ENCODE data around the gene VWA3A.

The VWA3A gene

DNA sequence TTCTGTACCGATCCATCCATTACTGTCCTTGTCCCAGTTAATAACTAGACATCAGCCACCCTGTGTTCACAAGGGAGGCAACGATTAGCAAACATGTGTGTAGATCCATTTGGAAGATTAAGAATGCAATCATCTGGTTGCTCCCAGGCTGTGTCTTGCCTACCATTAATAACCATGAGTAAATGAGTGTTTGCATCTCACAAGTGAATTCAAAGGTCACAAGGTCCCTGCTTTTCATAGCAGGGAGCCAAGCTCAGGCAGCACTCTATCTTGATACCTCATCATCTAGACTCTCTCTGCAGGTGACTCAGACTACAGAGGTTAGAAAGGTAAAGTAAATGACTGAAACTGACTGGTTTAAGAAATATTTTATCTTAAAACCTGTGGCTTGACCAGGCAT is 25.3 kb downstream of the VWA3A start:
- no peaks in the 10 kb centered on the region for H3K27me3 ChIP-seq
- H3K9me3 ChIP-seq, result no peaks in the 10 kb centered on the region
- H3K36me3 ChIP-seq, result no peaks in the 10 kb centered on the region
- no peak overlapping the region for H3K4me3 ChIP-seq (ENCODE audit: low read depth, low read length)
- no peak for DNase-seq
- TF ChIP-seq, protein P1, sequence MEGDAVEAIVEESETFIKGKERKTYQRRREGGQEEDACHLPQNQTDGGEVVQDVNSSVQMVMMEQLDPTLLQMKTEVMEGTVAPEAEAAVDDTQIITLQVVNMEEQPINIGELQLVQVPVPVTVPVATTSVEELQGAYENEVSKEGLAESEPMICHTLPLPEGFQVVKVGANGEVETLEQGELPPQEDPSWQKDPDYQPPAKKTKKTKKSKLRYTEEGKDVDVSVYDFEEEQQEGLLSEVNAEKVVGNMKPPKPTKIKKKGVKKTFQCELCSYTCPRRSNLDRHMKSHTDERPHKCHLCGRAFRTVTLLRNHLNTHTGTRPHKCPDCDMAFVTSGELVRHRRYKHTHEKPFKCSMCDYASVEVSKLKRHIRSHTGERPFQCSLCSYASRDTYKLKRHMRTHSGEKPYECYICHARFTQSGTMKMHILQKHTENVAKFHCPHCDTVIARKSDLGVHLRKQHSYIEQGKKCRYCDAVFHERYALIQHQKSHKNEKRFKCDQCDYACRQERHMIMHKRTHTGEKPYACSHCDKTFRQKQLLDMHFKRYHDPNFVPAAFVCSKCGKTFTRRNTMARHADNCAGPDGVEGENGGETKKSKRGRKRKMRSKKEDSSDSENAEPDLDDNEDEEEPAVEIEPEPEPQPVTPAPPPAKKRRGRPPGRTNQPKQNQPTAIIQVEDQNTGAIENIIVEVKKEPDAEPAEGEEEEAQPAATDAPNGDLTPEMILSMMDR (IDR thresholded peaks at IDR 0.05; ENCODE audit: low read depth, low read length), result no peak
- H3K4me1 ChIP-seq, result no peaks in the 10 kb centered on the region

GRCh38 chr16:22120440-22120839 is 28.1 kb downstream of the VWA3A start:
- Histone ChIP-seq H3K4me1 (no peaks in the 10 kb centered on the region), H3K27me3 (no peaks in the 10 kb centered on the region), H3K9me3 (no peaks in the 10 kb centered on the region), H3K4me3 (ENCODE audit: low read depth, low read length) (no peak overlapping the region), H3K36me3 (no peaks in the 10 kb centered on the region)
- TF ChIP-seq, protein P1 (IDR thresholded peaks at IDR 0.05; ENCODE audit: low read depth, low read length), result no peak
- no peak for DNase-seq

GRCh38 chr16:22122239-22122638 is 29.9 kb downstream of the VWA3A start:
- Histone ChIP-seq H3K4me3 (ENCODE audit: low read depth, low read length) (no peak overlapping the region), H3K9me3 (no peaks in the 10 kb centered on the region)
- TF ChIP-seq, protein P1 (IDR thresholded peaks at IDR 0.05; ENCODE audit: low read depth, low read length), result no peak

DNA sequence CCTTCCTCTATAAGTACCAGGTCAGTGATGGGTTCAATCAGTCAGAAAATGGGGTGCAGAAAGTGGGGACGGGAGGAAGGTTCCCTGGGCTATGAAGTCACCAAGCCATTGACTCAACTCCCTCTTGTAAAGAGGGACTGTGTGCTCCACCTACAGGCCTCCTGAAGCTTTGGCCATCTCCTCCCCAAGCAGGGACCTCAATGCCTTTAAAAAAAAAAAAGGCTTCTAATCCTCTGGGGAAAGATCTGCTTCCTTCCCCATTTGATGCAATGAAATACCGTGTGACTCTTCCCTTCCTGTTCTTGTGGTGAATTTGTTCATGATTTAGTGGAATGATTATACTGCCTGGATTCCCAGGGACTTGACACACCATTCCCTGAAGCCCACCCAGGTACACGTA is 30.8 kb downstream of the VWA3A start:
- DNase-seq, result no peak
- TF ChIP-seq, protein P1 (IDR thresholded peaks at IDR 0.05; ENCODE audit: low read depth, low read length), result no peak
- Histone ChIP-seq H3K4me1 (no peaks in the 10 kb centered on the region), H3K9me3 (no peaks in the 10 kb centered on the region; the same call in 1 of the 2 replicates), H3K36me3 (no peaks in the 10 kb centered on the region), H3K4me3 (ENCODE audit: low read depth, low read length) (no peak overlapping the region), H3K27me3 (no peaks in the 10 kb centered on the region)

More at GRCh38 chr16:22122239-22122638, 29.9 kb downstream of the VWA3A start:
- H3K27me3 ChIP-seq, result no peaks in the 10 kb centered on the region
- no peak for DNase-seq
- H3K36me3 ChIP-seq, result no peaks in the 10 kb centered on the region
- H3K4me1 ChIP-seq, result no peaks in the 10 kb centered on the region

DNA sequence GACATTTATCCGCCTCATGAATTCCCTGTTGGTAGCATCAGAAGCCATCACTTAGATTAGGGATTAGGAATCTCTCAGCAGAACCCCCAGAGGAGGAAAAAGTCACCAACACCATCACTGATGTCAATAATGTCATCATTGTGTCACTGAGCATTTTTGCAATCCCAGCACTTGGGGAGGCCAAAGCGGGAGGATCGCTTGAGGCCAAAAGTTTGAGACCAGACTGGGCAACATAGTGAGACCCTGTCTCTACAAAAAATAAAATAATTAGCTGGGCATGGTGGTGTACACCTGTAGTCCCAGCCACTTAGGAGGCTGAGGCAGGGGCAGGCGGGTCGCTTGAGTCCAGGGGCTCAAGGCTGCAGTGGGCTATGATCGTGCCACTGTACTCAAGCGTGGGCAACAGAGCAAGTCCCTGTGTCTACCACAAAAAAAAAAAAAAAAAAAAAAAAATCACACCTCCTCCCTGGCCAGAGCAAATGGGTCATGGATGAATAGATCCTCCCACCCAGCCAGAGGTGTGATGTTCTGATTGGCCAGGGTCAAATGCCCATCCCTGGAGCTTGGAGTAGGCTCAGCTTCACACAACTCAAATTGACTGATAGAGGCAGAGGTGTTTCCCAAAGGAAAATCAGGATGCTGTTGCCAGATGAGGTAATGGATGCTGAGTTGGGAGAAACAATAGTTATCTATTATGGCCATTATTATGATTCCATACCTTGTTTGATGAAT is 31.6 kb downstream of the VWA3A start:
- no peak for DNase-seq
- Histone ChIP-seq H3K4me3 (ENCODE audit: low read depth, low read length) (no peak overlapping the region), H3K4me1 (no peaks in the 10 kb centered on the region), H3K27me3 (no peaks in the 10 kb centered on the region), H3K9me3 (no peaks in the 10 kb centered on the region; the same call in 1 of the 2 replicates), H3K36me3 (no peaks in the 10 kb centered on the region)
- TF ChIP-seq, protein P1 (IDR thresholded peaks at IDR 0.05; ENCODE audit: low read depth, low read length), result no peak

DNA sequence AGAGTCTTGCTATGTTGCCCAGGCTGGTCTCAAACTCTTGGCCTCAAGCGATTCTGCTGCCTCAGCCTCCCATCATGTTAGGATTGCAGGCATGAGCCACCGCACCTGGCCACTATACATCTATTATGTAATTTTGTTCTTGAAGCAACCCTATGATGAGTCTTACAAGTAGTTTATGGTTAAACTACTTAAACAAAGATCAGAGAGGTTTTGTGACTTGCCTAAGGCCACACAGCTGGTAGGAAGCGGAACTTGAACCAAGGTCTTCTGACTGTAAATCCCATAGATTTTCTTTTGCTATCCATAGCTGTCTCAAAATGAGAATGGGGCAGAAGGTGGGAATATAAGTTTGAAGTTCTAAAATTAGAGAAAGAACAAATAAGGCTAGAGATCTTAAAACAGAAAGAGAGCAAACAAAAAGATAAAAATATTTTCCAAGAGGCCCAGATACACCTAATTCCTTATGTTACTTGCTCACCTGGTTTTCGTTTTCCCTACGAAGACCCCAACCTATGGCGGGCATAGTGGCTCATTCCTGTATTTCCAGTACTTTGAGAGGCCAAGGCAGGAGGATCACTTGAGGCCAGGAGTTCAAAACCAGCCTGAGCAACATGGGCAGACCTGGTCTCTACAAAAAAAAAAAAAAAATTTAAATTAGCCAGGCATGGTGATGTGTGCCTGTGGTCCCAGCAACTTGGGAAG is 32.4 kb downstream of the VWA3A start:
- Histone ChIP-seq H3K27me3 (no peaks in the 10 kb centered on the region), H3K4me1 (no peaks in the 10 kb centered on the region), H3K9me3 (no peaks in the 10 kb centered on the region; the same call in 1 of the 2 replicates), H3K36me3 (no peaks in the 10 kb centered on the region), H3K4me3 (ENCODE audit: low read depth, low read length) (no peak overlapping the region)
- DNase-seq, result no peak
- TF ChIP-seq, protein P1 (IDR thresholded peaks at IDR 0.05; ENCODE audit: low read depth, low read length), result no peak
